Activated CD8-positive, alpha-beta memory T cell treated with anti-CD3 and anti-CD28 coated beads for 24 hours (primary cell): ENCODE results near the gene UNC93B1.

Experiments
- DNase-seq: peaks from one replicate; pipeline ENCODE4 v3.0.0-alpha.2; 2020

Gene UNC93B1

DNA sequence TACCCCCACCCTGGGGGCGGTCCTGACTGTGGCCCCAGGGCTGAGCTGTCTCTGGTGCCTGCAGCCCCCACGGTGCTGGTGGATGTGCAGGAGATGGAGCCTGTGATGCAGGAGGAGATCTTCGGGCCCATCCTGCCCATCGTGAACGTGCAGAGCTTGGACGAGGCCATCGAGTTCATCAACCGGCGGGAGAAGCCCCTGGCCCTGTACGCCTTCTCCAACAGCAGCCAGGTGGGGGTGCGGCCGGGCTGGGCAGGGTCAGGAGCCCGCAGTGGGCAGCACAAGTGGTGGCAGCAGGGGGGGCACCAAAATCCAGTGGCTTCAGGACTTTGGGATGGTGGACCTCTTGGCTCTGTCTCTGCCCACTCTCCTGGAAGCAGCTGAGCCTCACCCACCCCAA is 18.6 kb upstream of the UNC93B1 start:
- DNase-seq = no peak

DNA sequence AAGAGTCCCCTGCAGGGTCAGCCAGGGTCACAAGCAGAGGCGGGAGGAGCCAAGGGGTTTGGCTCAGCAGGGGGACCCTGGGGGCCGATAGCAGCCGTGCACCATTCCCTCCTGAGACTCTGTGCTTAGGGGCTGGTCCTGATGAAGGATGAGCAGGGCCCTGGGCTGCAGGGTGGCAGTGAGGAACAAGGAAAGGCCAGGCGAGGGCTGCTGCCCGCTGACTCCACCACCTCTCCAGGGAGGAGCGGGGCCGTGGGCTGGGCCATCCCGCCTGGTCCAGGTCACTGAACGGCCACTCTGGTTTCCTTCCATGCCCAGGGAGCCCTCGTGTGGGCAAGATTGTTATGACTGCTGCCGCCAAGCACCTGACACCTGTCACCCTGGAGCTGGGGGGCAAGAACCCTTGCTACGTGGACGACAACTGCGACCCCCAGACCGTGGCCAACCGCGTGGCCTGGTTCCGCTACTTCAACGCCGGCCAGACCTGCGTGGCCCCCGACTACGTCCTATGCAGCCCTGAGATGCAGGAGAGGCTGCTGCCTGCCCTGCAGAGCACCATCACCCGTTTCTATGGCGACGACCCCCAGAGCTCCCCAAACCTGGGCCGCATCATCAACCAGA is 17.4 kb upstream of the UNC93B1 start:
- DNase-seq = no peak

DNA sequence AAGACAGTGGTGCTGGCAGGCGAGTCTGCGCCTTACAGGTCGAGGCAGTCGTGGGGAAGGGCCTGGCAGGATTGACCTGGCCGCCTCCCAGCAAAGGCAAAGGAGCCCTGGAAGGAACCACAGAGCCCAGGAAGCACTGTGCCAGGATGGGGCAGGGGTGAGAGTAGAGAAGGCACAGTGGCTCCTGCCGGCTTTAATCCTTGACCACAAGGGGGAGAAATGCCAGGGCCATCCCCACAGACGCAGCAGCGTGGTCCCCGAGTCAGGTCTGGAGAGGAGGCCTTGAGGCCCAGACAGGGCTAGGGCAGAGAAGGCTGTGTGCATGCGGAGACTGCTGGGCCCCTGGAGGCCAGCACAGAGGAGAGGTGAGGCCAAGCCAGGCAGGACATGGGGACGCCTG is 16.7 kb upstream of the UNC93B1 start:
- no peak for DNase-seq

DNA sequence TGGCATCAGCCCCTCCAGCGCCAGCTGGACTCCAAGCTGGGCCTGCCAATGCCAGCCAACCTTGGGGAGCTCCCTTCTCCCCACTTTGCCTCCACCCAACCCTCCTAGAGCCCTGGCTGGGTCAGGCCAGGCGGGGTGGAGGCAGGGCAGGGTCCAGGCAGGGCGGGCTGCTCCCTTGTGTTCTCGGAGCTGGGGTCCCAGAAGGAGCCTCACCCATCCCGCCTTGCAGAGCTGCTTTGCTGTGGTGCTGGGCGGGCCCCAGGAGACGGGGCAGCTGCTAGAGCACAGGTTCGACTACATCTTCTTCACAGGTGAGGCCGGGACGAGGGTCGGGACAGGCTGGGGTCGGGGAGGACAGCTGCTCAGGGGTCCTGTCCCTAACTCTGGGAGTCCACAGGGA is 15.6 kb upstream of the UNC93B1 start:
- no peak for DNase-seq

DNA sequence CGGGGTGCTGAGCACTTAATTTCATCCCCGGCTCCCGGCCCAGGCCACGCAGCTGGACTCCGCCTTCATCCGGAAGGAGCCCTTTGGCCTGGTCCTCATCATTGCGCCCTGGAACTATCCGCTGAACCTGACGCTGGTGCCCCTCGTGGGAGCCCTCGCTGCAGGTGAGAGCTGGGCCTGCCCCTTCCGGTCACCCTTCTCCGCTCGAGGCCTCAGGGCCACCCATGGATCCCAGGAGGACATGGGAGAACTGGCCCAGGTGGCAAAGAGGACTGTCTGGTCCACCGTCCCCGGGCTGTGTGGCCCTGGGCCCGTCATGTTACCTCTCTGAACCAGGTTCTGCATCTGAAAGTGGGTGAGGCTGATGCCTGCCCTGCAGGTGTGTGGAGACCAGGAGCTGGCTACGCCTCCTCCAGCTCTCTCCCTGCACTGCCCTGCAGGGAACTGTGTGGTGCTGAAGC is 14.9 kb upstream of the UNC93B1 start:
- no peak for DNase-seq

DNA sequence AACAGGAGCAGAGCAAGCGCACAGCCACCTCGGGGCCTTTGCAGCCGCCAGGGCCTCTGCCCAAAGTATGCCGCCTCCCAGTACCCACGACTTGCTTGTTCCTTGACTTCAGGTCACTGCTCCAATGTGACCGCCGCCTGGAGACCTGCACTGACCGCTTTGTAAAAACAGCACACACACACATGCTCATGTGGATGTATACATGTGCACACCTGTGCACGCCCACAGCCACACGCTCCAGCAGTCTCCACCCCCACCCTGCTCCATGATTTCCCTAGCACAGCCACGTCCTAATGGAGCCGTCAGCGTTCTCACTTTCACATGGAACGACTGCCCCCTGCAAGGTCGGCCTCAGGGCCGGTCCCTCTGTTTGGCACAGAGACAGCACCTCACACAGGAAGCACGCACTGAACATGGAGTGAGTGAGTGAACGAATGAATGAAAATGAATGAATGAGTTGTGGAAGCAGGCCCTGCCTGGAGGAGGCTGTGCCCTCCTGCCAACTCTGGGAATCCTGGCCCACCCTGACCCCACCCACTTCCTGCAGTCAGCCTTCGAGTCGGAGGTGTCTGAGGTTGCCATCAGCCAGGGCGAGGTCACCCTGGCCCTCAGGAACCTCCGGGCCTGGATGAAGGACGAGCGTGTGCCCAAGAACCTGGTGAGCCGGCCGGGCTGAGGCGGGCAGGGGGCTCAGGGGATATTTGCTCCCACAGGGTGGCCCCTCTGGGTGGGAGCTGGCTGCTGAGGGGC is 14.3 kb upstream of the UNC93B1 start:
- no peak for DNase-seq

DNA sequence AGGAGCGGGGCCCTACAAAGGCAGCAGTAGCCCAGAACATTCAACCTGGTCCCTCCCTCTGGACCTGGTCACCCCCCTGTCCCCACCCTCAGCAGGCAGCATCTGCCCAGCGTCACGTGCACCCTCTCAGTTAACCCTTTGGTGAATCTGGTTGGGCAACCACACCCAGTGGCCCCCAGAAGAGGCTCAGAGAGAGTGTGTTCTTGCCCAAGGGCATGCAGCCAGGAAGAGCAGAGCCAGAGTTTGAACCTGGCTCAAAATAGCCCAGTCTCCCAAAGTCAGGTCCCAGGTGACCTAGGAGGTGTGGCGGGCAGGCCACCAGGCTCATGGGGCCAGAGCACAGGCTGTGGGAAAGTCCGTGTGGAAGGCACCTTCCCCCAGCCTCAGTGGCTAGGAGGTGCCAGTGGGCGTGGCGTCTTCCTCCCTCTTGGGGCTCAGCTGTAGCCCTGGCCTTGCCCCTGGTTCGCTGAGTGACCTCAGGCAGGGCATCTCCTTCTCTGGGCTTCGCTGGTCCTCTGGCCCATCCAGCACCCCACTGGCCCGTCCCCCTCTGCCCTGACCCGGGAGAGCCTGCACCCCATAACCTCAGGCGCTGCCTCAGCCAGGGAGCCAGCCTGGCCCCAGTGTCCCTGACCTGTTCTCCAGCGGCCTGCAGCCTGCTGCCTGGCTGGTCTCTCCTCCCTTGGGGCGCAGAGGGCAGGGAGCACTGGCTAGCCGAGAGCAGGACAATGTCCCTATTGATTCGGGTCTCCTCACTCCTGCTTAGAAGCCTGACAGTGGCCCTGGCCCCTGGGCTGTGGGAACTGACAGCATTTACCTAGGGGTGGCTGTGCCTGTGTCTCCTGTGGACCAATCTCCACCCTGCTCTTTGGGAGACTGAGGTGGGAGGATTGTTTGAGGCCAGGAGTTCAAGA is 13.3 kb upstream of the UNC93B1 start:
- DNase-seq = no peak

DNA sequence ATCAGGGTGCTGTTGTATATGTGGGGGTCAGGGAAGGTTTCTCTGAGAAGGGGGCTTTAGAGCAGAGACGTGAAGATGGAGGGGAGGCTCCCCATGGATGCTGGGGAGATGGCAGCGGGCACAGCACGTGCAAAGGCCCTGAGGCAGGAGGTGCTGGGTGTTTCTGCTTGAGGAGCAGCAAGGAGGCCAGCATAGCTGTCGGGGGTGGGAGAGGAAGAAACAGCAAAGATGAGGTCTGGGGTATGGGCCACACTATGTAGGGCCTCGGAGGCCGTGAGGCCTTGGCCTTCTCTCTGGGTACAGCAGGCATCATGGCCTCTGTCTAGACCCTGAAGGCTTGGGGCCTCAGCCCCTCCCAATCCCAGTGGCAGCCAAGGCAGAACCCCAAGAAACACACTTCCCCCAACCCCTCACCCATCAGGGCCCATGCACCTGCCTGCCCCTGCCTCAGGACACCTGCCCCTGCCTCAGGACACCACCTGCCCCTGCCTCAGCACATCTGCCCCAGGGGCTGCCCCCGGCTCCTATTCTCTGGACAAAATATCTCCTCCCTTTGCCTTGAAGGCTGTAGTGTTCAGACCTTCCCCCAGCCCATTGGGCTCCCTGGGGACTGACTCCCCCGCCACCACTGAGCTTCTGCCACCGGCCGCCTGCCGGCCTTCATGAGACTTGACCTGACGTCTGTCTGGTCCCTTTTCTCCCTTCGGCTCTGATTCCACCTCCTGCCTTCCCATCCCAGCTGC is 12.4 kb upstream of the UNC93B1 start:
- no peak for DNase-seq

DNA sequence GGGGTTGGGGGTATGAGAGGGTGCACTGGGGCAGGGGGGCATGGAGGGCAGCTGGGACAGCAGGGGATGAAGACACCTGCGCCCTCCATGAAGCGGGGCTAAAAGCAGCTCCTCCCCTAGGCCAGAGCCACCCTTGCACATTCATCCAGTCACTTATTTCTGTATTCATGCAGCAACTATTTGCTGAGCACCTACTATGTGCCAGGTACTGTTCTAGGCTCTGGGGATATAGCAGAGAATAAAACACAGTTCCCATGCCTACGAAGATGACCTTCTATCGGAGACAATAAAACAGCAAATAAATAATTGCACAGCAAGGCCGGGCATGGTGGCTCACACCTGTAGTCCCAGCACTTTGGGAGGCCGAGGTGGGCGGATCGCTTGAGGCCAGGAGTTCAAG is 11.6 kb upstream of the UNC93B1 start:
- no peak for DNase-seq

DNA sequence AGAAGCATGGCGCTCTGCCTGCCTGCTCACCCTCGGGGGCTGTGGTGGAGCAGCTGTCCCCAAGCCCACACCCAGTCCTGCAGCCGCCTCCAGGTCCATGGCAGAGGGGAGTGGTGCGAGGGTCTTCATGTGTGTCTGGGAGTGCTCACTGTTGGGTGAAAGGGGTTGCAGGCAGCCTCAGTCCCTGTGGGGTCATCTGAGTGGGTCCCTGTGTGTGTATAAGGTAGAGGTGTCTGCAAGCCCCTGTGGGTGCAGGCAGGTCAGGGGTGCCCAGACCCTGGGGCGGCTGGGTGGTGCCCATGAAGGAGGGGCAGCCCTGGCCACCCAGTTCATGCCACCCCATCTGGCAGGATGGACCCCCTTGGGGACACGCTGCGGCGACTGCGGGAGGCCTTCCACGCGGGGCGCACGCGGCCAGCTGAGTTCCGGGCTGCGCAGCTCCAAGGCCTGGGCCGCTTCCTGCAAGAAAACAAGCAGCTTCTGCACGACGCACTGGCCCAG is 11.1 kb upstream of the UNC93B1 start:
- no peak for DNase-seq

DNA sequence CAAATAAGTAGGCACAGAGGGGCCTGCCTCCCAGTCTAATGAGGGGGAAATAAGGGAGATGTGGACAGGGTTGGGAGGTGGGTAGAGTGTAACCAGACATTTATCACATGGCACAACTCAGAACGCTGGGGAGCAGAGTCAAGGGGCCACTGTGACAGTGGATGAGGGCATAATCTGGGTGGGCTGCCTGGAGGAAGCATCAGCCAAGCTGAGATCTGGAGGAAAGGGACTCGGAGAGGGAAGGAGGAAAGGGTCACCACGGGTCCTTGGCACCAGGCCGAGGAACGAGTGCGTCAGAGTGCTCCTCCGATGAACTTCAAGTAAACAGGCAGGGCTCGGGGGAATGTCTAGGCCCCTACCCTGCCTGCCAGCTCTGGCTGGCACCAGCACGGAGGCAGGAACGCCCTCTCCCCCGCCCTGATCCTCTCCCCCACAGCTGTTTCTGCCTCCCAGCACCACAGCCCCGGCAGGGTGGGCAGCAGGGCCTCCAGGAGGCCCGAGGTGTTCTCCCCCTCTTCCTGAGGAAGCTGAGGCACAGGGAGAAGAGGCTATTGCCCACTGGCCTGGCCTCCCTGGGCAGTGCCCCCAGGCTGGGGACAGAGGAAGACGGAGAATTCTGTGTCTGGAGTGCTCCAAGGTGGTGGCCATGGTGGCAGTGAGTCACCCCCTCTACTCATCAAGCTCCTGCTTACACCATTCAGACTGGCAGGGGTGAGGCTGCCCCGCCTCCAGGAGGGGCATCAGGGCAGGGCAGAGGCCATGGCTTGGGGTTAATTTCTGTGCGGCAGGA is 10.5 kb upstream of the UNC93B1 start:
- DNase-seq = no peak

DNA sequence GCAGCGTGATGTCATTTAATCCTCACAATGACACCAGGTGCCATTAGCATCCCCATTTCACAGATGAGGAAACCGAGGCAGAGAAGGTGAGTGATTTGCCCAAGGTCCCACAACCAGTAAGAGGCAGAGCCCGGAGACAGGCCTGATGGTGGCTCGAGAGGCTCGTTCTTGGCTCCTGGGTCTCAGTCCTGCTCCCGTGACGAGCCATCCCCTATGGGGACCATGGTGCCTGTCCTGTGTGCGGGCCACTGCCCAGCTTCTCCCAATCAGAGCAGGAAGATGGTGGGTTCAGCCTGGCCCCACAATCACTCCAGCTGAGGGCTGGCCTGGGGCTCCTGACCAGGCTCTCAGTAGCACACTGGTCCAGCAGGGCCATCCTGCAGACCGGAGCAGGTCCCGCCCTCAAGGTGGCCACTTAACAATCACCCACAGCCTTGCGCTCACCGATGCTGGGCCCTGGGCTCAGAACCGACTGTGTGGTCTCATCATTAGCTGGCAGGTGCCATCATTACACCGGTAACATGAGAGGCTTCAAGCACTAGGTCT is 9.8 kb upstream of the UNC93B1 start:
- DNase-seq = no peak

DNA sequence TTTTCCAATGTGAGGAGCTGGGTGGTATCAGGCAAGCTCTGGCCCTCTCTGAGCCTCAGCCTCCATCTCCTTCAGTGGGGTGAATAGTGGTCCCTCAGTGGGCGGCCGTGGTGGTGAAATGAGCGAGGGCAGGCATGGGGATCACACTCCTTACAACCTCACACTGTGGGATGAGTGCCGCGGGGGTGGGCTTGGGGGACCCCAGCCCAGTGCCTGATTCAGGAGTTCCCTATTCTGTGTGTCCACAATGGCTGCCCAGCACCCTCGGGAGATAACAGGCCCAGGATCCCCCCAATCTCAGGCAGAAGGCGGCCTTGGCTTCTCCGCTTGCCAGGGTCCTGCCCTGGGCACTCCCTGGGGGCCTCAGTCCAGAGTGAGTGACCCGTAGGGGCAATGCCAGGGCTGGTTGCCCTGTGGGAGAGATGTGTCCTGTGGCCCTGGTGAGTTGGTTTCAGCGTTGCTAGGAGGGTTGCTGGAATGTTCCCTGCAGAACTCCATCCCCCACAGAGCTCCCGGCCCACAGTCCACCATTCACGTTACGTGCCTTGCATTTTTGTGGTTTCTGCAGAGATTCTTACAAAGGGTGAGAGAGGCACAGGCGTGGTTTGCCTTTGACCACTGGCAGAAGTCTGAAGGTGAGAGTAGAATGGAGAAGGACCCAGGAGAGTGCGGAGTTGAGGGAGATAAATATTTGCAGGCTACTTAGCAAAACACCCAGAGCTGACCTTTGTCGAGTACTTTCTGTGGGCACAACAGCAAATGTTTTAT is 9.1 kb upstream of the UNC93B1 start:
- no peak for DNase-seq

DNA sequence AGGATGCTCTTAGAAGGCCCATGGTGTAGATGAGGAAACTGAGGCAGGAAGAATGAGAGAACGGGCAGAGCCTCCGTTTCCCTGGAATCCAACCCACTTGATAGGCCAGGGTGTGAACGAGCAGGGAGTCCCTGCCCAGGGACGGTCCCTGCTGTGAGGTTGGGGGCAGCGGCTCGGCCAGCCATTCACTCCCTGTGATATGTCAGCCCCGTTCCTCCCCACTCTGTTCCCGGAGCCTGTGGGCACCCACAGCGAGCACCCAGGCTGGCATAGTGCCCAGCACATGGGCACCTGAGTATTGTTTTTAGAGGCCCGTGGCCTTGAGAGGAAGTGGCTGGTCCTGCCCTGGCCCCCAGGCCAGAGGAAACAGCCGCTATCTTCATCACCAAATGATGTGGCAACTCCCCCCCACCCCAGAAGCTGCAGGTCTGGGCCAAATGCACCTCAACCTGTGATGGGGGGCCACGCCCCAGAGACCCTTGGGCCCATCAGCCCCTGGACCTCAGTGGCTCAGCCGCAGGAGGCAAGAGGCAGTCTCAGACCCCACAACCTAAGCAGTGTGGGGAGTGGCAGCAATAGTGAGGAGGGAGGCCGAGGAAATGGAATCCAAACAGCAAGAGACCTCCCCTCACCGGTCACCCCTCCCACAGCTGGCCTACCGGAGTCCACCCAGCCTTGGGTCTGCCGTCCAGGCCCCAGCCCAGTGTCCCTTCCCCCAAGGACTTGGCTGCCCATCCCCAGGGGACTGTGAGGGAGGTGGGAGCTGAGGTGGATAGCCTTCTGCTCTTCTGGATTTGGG is 8.3 kb upstream of the UNC93B1 start:
- no peak for DNase-seq

DNA sequence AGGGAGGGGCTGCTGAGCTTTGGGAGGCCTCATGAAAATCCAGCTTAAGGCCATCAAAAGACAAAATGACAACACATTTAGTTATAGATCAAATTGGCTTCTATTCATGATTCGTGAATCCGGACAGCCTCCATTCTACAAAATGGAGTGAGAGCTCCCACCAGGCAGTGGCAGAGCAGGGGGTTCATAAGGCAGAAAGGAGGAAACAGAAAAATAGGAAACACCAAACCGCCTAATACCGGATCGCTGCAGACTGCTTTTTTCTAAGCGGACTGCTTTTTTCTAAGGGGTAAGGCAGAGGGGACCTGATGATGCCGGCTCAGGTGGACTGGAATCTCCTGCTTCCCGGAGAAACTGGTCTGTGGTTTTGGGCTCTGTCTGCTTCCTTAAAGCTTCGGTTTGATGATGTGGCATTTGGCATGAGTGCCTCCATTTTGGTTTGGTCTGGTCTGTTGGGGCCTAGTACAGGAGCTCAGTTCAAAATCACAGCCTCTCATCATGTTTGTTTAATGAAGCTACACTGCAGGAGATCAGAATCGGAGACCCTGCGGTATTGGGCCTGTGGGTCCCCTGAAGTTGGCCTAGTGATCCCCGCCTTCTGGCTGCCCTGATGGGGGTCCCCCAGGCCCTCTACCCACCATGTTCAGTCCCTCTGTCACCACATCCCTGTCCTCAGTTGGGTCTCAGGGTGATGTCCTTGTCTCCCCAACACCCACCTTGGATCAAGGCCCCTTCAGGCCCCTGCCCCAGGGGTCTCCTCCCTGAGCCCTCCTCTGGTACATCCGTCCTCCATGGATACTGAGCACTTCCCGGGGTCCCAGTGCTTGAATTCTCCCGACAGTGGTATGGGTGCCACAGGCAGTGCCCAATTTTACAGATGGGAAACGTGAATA is 7.4 kb upstream of the UNC93B1 start:
- DNase-seq = no peak

DNA sequence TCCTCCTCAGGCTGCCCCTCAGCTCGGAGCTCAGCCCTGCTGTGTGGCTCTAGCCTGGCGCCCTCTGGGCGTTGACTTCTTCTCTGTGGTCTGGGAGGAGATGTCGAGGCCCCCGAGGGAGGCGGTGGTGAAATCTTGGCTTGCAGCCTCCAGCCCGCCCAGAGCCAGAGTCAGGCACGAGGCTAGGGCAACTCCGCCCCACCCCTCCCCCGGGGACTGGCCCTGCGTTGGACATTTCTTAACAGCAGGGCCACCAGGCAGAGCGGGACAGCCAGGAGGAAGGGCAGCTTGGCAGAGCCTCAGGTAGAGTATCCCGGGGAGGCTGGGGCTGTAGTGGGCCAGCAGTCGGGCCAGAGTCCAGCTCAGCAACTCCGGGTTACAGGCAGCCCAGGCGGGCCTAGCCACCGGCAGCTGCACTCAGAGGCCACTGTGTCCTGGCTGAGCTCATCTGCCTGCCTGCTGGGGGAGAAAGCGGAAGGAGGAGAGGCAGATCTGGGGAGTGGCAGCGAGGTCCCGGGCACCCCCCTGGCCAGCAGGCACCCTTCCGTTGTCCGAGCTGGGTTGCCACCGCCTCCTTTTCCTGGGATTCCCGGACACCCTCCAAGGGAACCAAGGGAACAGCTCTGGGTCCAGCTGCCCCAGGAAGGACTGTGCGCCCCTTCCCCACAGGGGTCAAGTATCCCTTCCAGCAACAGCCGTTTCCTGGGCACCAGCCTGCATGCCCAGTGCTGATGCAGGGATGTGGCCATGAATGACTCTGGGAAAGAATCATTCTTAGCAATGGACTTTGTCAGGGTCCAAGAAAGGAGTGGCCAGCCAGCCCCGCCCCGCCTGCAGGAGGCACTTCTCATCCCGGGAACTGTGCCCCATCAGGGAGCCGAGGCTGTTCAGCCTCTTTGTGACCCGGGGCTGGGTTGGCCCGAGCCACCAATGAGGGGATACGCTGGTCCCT is 6.5 kb upstream of the UNC93B1 start, which contains the start of gene ALDH3B1:
Gene ALDH3B1 (plus strand): TSS at position 238 of the 952 bp plus-strand sequence. CDS start 4,971 bp downstream, outside the sequence.
- DNase-seq = no peak

DNA sequence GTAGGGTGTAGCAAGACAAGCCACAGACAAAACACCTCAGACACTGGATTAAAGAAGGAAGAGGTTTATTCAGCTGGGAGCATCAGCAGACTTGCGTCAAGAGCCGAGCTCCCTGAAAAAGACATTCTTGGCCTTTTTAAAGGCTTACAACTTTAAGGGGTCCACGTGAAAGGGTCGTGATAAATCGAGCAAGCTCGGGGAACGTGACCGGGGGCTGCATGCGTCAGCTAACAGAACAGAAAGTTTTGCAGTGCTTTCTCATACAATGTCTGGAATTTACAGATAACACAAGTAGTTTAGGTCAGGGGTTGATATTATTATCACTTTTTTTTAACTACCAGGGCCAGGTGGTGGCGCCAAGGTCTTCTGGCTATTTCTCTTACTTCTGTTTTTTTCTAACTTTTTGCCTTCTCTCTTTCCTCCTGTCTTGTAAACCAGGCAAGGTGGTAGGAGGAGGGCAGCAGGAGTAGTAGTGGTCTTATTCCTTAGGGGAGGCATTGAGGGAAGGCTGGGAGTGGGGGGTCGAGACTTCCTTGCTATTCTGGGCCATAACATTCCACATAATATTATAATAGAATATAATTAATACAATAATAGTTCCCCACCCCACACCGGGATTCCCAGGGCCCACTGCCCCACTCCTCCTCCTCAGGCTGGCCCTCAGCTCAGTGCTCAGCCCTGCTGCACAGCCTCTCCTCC is 5.6 kb upstream of the UNC93B1 start:
- no peak for DNase-seq
